T-cell (primary cell): ENCODE results near the gene DMKN. TPM values are rescaled to one million over a fixed set of nuclear protein-coding genes. Genes with fewer than 3 reads are reported as not detected.
A peak's percentile ranks its signal among the peaks of the same experiment; 100 is the strongest.

Experiments used
- ATAC-seq, 4 experiments: fragments of 200-7000 bp in 3 of 4; fragments of 150-1000 bp in 1 of 4; cut with Tn5 transposase; replicated peaks in 1 of 4; 1 replicate in 3 of 4; 2 replicates in 1 of 4; pipeline ENCODE4 v1.10.0; 2021; ENCODE audit warnings: moderate library complexity in 3 of 4, mild to moderate bottlenecking in 2 of 4, moderate number of reproducible peaks in 1 of 4
- CTCF ChIA-PET, 2 donors: fragments of 300-600 bp; sonication (Branson Sonifier 250); formaldehyde crosslinking; loops; one replicate each; lab custom pipeline; 2022; ENCODE audit warnings: antibody characterized with exemption in 2 of 2; lab: Charles Lee
- POLR2A ChIA-PET, 2 donors: fragments of 300-600 bp; sonication (Branson Sonifier 250); formaldehyde crosslinking; loops; one replicate each; lab custom pipeline; 2022; ENCODE audit warnings: antibody characterized with exemption in 2 of 2; lab: Charles Lee
- DNase-seq, 35 experiments: peaks; one replicate each; pipeline versions ENCODE4 v3.0.0 to v3.0.0-alpha.2; 2013 to 2023
- H3K27ac ChIP-seq: one replicate; pipeline ENCODE4 v1.5.1; 2013; ENCODE audit warnings: low read length
- H3K27me3 ChIP-seq, 2 experiments: replicated peaks in 1 of 2; 1 replicate in 1 of 2; 2 replicates in 1 of 2; pipeline versions ENCODE4 v1.6.1 to v1.7.0; 2013; ENCODE audit warnings: low read length in 1 of 2, mixed read lengths in 1 of 2; ENCODE audit not compliant: control insufficient read depth in 2 of 2, insufficient read depth in 2 of 2; ENCODE audit errors: extremely low read depth in 1 of 2
- H3K36me3 ChIP-seq, 2 donors: 1 replicate in 1 of 2; 2 replicates in 1 of 2; pipeline versions ENCODE4 v1.6.1 to v1.7.0; 2013; ENCODE audit warnings: low read length in 1 of 2; ENCODE audit not compliant: control insufficient read depth in 2 of 2, insufficient read depth in 1 of 2; ENCODE audit errors: extremely low read depth in 1 of 2
- H3K4me1 ChIP-seq, 2 experiments: 1 replicate in 1 of 2; 2 replicates in 1 of 2; pipeline versions ENCODE4 v1.6.1 to v1.7.0; 2013; ENCODE audit warnings: low read length in 2 of 2, mixed read lengths in 1 of 2; ENCODE audit not compliant: insufficient read depth in 2 of 2, control insufficient read depth in 1 of 2; ENCODE audit errors: extremely low read depth in 1 of 2
- H3K4me3 ChIP-seq, 2 donors: 1 replicate in 1 of 2; 2 replicates in 1 of 2; pipeline versions ENCODE4 v1.5.1 to v1.7.0; 2013; ENCODE audit warnings: mild to moderate bottlenecking in 2 of 2, low read length in 1 of 2, moderate library complexity in 1 of 2; ENCODE audit not compliant: control insufficient read depth in 1 of 2; ENCODE audit errors: extremely low read depth in 1 of 2
- H3K9me3 ChIP-seq: 2 replicates; pipeline ENCODE4 v1.7.0; 2013
- H3K27ac Mint-ChIP-seq, 2 donors: one replicate each; pipeline ENCODE4 v1.8.0; 2020 to 2021; ENCODE audit warnings: mild to moderate bottlenecking in 2 of 2, mixed read lengths in 2 of 2
- H3K27me3 Mint-ChIP-seq, 2 donors: one replicate each; pipeline ENCODE4 v1.8.0; 2021 to 2022; ENCODE audit warnings: mixed read lengths in 2 of 2
- H3K36me3 Mint-ChIP-seq: one replicate; pipeline ENCODE4 v1.8.0; 2021; ENCODE audit warnings: mixed read lengths
- H3K4me1 Mint-ChIP-seq, 3 donors: one replicate each; pipeline ENCODE4 v1.8.0; 2020 to 2022; ENCODE audit warnings: mixed read lengths in 3 of 3, mild to moderate bottlenecking in 1 of 3
- H3K4me3 Mint-ChIP-seq, 3 donors: one replicate each; pipeline ENCODE4 v1.8.0; 2020 to 2022; ENCODE audit warnings: mild to moderate bottlenecking in 3 of 3, mixed read lengths in 3 of 3, moderate library complexity in 3 of 3
- H3K9me3 Mint-ChIP-seq, 3 donors: one replicate each; pipeline ENCODE4 v1.8.0; 2020 to 2022; ENCODE audit warnings: mixed read lengths in 3 of 3
- WGBS: methylation state at CpG from one replicate; pipeline ENCODE4 v1.1.5; 2013; ENCODE audit warnings: missing lambda C conversion rate; ENCODE audit not compliant: insufficient coverage; 5-methylcytosine and 5-hydroxymethylcytosine counted together
- total RNA-seq, 35 experiments: library from RNA in 6 of 35; stranded (reverse) in 6 of 35; fragments of 120-200 nt in 1 of 35; gene quantifications; one replicate each; pipeline versions ENCODE4 v1.2.1 to v1.2.4 and lab custom pipeline; 2013 to 2026

DMKN gene
- total RNA-seq, 5 donors from 2014 or later (not counting 1 experiment from before 2014, with no cell fraction given) = 1.8 to 2.3 (median 2.1) TPM; not detected in 1

DNA sequence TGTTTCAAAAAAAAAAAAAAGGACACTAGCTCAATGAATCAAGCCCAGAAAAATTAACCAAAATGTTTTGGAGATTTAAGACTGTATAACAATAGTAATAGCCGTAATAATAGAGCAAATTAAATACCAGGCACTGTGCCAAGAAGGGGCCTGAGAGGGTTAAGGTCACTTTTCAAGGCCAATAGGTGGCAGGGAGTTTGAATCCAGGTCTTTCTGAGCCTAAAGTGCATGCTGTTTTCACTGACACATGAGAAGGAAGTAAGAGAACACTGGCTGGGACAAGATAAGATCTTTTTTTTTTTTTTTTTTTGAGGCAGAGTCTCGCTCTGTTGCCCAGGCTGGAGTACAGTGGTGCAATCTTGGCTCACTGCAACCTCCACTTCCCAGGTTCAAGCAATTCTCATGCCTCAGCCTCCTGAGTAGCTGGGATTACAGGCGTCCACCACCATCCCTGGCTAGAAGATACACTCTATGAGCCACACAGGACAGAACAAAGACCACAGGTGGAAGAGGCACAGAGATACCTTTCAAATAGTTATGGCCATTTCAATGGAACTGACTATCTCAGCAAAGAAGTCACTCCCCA is 57.7 kb downstream of the DMKN start:
- no peak overlapping the region for H3K27ac ChIP-seq

DNA sequence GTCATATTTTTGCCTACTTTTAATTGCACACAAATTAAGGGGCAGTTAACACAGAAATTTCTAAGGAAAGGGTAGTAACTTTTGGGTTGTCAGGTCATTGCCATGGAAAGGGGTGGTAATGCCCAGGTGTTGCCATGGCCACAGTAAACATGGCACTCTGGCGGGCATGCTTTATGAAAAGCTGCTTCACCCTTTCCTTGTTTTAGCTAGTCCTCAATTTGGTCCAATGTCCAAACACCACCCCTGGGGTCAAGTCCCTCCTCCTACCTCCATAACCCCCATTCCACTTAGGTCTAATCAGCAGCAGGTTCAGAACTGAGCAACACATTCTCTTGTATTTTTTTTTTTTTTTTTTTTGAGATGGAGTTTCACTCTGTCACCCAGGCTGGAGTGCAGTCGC is 58.8 kb downstream of the DMKN start:
- no peaks in the 10 kb centered on the region for H3K27me3 Mint-ChIP-seq
- Histone ChIP-seq H3K36me3 (no peaks in the 10 kb centered on the region), H3K4me1 (peaks cover 0 to 36% of the 10 kb centered on the region in 2 experiments), H3K27ac (no peak overlapping the region), H3K9me3 (no peaks in the 10 kb centered on the region), H3K27me3 (peaks cover 0 to 8% of the 10 kb centered on the region in 2 experiments), H3K4me3 (no peak overlapping the region)
- peaks cover 29 to 65% (median 29%) of the 10 kb centered on the region in 3 donors for H3K4me1 Mint-ChIP-seq
- no peaks in the 10 kb centered on the region for H3K36me3 Mint-ChIP-seq
- ChIA-PET CTCF (interaction anchor here in 1 of 2 donors (0.6 kb wide), 1 partner anchor 9 kb away, joined by 7 read pairs; no protein-coding TSS in a partner anchor), POLR2A (no interaction called here)
- DNase-seq (no peak), ATAC-seq (no peak)
- H3K9me3 Mint-ChIP-seq = no peaks in the 10 kb centered on the region
- WGBS = 86% methylated on average over 1 of the region's 2 CpGs
- H3K4me3 Mint-ChIP-seq = no peak overlapping the region
- H3K27ac Mint-ChIP-seq = no peak overlapping the region

More for the DNA sequence above, 57.7 kb downstream of the DMKN start:
- 100% methylated on average over 1 of the region's 3 CpGs for WGBS
- peaks cover 31 to 62% (median 32%) of the 10 kb centered on the region in 3 donors for H3K4me1 Mint-ChIP-seq
- no peak for DNase-seq
- H3K9me3 Mint-ChIP-seq = no peaks in the 10 kb centered on the region
- Histone ChIP-seq H3K4me1 (peaks cover 0 to 30% of the 10 kb centered on the region in 2 experiments), H3K27me3 (no peaks in the 10 kb centered on the region), H3K9me3 (no peaks in the 10 kb centered on the region), H3K4me3 (no peak overlapping the region), H3K36me3 (no peaks in the 10 kb centered on the region)
- H3K36me3 Mint-ChIP-seq = no peaks in the 10 kb centered on the region
- ChIA-PET CTCF (interaction anchor here in 1 of 2 donors (0.6 kb wide), 1 partner anchor 172 kb away, joined by 3 read pairs; no protein-coding TSS in a partner anchor), POLR2A (no interaction called here)
- no peak overlapping the region for H3K4me3 Mint-ChIP-seq
- ATAC-seq = no peak
- no peak overlapping the region for H3K27ac Mint-ChIP-seq
- H3K27me3 Mint-ChIP-seq = no peaks in the 10 kb centered on the region

DNA sequence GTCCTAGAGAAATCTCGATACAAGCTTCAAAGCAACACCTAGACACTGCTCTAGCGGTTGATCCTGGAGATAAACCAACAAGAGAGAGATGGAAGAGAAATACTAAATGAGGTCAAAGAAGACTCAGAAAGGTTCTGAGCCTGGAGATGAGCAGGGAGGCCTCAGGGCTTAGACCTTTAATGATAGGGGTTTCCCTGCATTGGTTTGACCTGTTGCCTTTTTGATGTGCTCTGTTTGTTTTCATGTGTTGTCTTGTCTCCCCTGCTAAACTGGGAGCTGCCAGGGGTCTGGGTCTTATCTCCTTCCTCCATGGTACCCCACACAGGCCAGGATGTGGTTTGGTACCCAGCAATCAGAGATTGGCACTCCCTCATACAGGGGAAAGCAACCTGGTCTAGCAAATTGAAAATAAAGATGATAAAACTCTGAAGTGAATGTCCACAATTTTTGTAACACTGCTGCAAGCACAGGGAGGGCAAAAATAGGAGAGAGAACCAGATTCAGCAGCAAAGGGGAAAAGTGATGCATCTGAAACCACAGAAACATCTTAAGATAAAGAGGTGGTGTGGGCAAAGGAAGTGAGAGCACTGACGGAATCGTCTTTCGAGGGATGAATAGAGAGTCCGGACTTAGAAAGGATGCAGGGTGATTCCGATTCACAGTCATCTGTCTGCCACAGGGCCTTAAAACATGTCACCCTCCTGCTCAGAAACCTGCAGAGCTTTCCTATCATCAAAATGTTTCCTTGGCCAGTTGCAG is 61.9 kb downstream of the DMKN start:
- H3K27me3 Mint-ChIP-seq = peaks cover 6 to 13% of the 10 kb centered on the region in 2 donors
- ChIA-PET POLR2A (interaction anchor here in 1 of 2 donors (0.5 kb wide), 1 partner anchor 150 kb away, joined by 6 read pairs; no protein-coding TSS in a partner anchor), CTCF (interaction anchor here in 1 of 2 donors (0.6 to 2.1 kb wide), 3 partner anchors 8 to 195 kb away, joined by 3 to 7 read pairs (median 4); no protein-coding TSS in a partner anchor)
- H3K4me1 ChIP-seq = peaks cover 0 to 47% of the 10 kb centered on the region in 2 experiments
- DNase-seq (peak in 5 of 35 experiments; percentile 6 to 42 (median 17)), ATAC-seq (peak; percentile 50 to 75 (median 69))
- H3K27ac ChIP-seq = peak overlapping the region; percentile 44
- 0% methylated on average over 1 of the region's 7 CpGs for WGBS
- H3K36me3 Mint-ChIP-seq = no peaks in the 10 kb centered on the region
- H3K36me3 ChIP-seq = no peaks in the 10 kb centered on the region
- H3K4me3 ChIP-seq = no peak overlapping the region
- H3K27ac Mint-ChIP-seq = peak overlapping the region in 1 of 2 donors; percentile 69
- peaks cover 0 to 12% of the 10 kb centered on the region in 2 experiments for H3K27me3 ChIP-seq
- H3K9me3 ChIP-seq = no peaks in the 10 kb centered on the region
- H3K4me1 Mint-ChIP-seq = peaks cover 36 to 59% (median 37%) of the 10 kb centered on the region in 3 donors
- no peaks in the 10 kb centered on the region for H3K9me3 Mint-ChIP-seq
- H3K4me3 Mint-ChIP-seq = no peak overlapping the region

DNA sequence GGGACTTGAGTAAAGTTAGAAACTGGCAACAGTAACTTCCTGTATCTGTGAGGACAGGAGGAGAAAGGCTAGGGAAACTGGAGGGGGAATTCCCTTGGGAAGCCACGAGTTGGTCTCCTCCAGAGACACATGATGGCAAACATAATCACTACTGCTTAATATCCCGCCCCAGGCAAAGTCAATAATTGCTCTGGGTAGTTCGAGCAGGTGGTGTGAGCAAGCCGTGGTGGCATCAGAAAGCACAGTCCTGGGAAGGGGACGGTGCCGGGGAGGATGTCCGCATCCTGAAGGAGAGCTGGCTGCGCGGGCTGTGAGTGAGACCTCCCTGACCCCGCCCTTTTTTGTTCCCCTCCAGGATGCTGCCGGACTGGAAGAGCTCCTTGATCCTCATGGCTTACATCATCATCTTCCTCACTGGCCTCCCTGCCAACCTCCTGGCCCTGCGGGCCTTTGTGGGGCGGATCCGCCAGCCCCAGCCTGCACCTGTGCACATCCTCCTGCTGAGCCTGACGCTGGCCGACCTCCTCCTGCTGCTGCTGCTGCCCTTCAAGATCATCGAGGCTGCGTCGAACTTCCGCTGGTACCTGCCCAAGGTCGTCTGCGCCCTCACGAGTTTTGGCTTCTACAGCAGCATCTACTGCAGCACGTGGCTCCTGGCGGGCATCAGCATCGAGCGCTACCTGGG is 63.9 kb downstream of the DMKN start:
- ATAC-seq = no peak
- Histone ChIP-seq H3K9me3 (no peaks in the 10 kb centered on the region), H3K4me3 (no peak overlapping the region), H3K27me3 (peaks cover 0 to 12% of the 10 kb centered on the region in 2 experiments), H3K4me1 (peaks cover 2 to 48% of the 10 kb centered on the region in 2 experiments), H3K36me3 (no peaks in the 10 kb centered on the region), H3K27ac (no peak overlapping the region)
- Mint-ChIP-seq H3K27me3 (peaks cover 6 to 16% of the 10 kb centered on the region in 2 donors), H3K27ac (no peak overlapping the region), H3K36me3 (no peaks in the 10 kb centered on the region), H3K4me1 (peaks cover 41 to 66% (median 42%) of the 10 kb centered on the region in 3 donors), H3K9me3 (no peaks in the 10 kb centered on the region), H3K4me3 (no peak overlapping the region)
- 89% methylated on average over 26 of the region's 27 CpGs for WGBS
- ChIA-PET POLR2A (no interaction called here), CTCF (interaction anchor here (0.6 to 2.1 kb wide), 2 partner anchors 13 to 593 kb away, joined by 4 to 7 read pairs; no protein-coding TSS in a partner anchor)
- DNase-seq = no peak

DNA sequence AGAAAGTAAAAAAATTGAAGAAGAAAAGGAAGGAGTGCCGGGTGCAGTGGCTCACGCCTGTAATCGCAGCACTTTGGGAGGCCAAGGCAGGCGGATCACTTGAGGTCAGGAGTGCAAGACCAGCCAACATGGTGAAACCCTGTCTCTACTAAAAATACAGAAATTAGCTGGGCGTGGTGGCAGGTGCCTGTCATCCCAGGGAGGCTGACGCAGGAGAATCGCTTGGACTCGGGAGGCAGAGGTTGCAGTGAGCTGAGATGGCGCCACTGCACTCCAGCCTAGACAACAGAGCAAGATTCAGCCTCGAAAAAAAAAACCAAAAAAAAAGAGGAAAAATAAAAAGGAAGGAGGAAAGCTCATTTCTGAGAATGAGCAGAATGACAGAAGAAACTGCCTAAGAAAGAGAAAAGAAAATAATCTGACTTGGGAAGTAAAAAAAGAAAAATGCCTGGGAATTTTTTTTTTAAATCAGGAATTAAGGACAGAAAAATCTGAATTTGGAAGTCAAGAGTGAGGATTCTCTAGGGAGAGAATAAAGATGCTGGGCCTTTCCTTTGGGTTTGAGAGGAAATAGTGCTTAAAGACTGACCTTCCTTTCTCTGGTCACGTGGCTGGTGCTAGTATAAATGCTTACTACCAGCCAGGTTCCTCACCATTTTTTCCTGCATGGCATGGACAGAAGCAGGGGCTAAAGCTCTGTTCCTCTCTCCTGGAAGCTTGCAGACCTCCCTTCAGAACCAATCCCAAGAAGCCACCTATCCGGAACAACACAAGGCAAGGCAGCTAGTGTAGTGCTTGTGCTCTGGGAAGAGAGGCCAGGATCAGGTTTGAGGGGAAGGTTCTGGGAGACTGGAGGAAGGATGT is 65.6 kb downstream of the DMKN start, which contains the start of gene FFAR2:
Gene FFAR2 (plus strand): TSS at position 652 of the 864 bp plus-strand sequence. CDS start 1,458 bp downstream, outside the sequence.
- H3K4me3 Mint-ChIP-seq = no peak within 1 kb of the TSS
- 100% methylated on average over 3 of the region's 12 CpGs for WGBS

More for the DNA sequence above, 65.6 kb downstream of the DMKN start, which contains the start of gene FFAR2:
- Mint-ChIP-seq H3K9me3 (no peaks in the 10 kb centered on the region), H3K36me3 (no peaks in the 10 kb centered on the region), H3K27me3 (peaks cover 6 to 16% of the 10 kb centered on the region in 2 donors), H3K4me1 (peaks cover 39 to 61% (median 42%) of the 10 kb centered on the region in 3 donors), H3K27ac (peak within 1 kb of the TSS; percentile 46 to 66)
- Histone ChIP-seq H3K27me3 (peaks cover 0 to 12% of the 10 kb centered on the region in 2 experiments), H3K4me3 (no peak within 1 kb of the TSS), H3K4me1 (peaks cover 2 to 48% of the 10 kb centered on the region in 2 experiments), H3K9me3 (no peaks in the 10 kb centered on the region), H3K27ac (no peak within 1 kb of the TSS), H3K36me3 (no peaks in the 10 kb centered on the region)
- ChIA-PET POLR2A (no interaction called here), CTCF (interaction anchor here in 1 of 2 donors (0.6 kb wide), 1 partner anchor 282 kb away, joined by 4 read pairs; no protein-coding TSS in a partner anchor)
- DNase-seq (no peak), ATAC-seq (no peak)
